Sigmoid colon (tissue), 4 donors: ENCODE data around the gene PBX3.
"Not testable (repeated sequence)": the region's sequence is repeated elsewhere in the genome, so short reads cannot be mapped to it uniquely, and the experiment has no call there.

Experiments used
- POLR2A ChIP-seq, 2 donors: fragments of 450-650 bp; IDR thresholded peaks; one replicate each; pipeline ENCODE4 v1.6.1; 2016; ENCODE audit warnings: antibody characterized with exemption in 2 of 2, mild to moderate bottlenecking in 2 of 2, moderate library complexity in 2 of 2
- POLR2AphosphoS5 ChIP-seq, 4 donors: sonication (generic); formaldehyde crosslinking; IDR thresholded peaks; one replicate each; pipeline ENCODE4 v1.6.1; 2017; ENCODE audit warnings: antibody characterized with exemption in 4 of 4

DNA sequence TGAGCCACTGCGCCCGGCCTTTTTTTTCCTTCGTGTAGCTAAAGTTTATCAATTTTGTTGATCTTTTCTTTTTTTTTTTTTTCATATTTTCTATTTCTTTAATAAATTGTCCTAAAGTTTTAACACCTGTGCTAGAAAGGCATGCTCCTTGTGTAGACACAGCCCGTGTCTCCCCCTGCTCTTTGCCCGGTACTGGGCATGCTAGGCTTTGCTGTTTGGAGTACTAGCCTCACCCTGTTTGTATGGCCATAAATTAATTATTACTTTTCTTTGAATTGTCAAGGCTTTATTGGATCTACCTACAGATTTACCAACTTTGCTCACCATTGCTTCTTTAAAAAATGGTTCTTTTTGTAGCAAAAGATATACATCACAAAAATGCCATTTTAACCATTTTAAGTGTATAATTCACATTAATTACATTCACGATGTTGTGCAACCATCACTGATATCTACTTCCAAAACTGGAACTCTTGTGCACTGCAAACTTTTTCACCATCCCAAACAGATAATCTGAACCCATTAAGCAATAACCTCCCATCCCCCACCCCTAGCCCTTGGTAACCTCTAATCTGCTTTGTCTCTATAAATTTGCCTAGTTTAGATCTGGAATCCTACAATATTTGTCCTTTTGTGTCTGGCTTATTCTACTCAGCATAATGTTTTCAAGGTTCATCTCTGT lies 31.5 kb downstream of the PBX3 start:
- TF ChIP-seq POLR2A, POLR2AphosphoS5 (IDR thresholded peaks at IDR 0.05): not testable (repeated sequence)
